ENCODE data around the gene AP4M1.

DNA sequence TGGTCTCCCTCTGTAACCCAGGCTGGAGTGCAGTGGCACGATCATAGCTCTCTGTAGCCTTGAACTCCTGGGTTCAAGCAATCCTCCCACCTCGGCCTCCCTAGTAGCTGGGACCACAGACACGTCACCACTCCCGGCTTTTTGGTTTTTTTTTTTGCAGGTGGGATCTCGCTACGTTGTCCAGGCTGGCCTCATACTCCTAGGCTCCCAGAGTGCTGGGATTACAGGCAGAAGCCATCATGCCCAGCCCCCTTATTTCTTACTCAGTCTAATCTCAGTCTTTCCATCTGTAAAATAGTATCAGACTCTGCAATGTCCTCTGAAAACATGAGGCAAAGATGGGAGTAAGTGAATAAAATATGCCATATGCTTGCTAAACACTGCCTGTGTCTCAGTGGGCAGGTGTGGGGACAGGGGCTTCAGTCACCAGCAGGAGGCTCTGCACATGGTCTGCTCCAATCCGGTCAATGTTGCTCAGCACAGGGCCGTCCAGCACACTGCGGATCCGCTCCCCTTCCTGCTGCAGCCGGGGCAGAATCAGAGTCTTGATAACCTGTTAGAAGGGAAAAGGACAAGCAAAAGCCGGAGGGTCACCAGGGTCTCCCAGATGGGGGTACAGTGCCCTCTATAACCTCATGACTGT, 8.2 kb downstream of the AP4M1 start:
- no peak for TF ChIP-seq POLR2A (IDR thresholded peaks at IDR 0.05)
- TF ChIP-seq, protein P1, sequence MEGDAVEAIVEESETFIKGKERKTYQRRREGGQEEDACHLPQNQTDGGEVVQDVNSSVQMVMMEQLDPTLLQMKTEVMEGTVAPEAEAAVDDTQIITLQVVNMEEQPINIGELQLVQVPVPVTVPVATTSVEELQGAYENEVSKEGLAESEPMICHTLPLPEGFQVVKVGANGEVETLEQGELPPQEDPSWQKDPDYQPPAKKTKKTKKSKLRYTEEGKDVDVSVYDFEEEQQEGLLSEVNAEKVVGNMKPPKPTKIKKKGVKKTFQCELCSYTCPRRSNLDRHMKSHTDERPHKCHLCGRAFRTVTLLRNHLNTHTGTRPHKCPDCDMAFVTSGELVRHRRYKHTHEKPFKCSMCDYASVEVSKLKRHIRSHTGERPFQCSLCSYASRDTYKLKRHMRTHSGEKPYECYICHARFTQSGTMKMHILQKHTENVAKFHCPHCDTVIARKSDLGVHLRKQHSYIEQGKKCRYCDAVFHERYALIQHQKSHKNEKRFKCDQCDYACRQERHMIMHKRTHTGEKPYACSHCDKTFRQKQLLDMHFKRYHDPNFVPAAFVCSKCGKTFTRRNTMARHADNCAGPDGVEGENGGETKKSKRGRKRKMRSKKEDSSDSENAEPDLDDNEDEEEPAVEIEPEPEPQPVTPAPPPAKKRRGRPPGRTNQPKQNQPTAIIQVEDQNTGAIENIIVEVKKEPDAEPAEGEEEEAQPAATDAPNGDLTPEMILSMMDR (IDR thresholded peaks at IDR 0.05): no peak
